HepG2 (cell line): ENCODE measurements around the gene GABBR2. TPM values are rescaled to one million over a fixed set of nuclear protein-coding genes. Genes with fewer than 3 reads are reported as not detected.

Source experiments
- ATAC-seq: fragments of 200-7000 bp; cut with Tn5 transposase; 3 replicates; pipeline ENCODE4 v1.9.1; 2020; ENCODE audit warnings: mild to moderate bottlenecking, moderate library complexity
- BruUV-seq: library from RNA; stranded (reverse); fragments of 400-500 nt; replicated peaks from 2 replicates; lab custom pipeline; 2021; lab: Mats Ljungman, UMichigan
- CTCF ChIA-PET: fragments of 300-600 bp; formaldehyde crosslinking; extraction: SDS; loops from one replicate; lab custom pipeline; 2021; ENCODE audit warnings: low total read pairs, inconsistent platforms, low intra/inter-chr PET ratio; lab: Yijun Ruan, JAX
- POLR2A ChIA-PET: fragments of 350-600 bp; sonication (Branson Sonifier 250); formaldehyde crosslinking; loops from one replicate; lab custom pipeline; 2020; ENCODE audit warnings: antibody characterized with exemption, inconsistent platforms; lab: Yijun Ruan, JAX
- DNase-seq: peaks from one replicate; pipeline ENCODE4 v3.0.0-alpha.2; 2015; ENCODE audit warnings: low spot score
- FAIRE-seq: peaks from 3 replicates; lab custom pipeline; 2011; peaks lifted over from hg19 to GRCh38; lab: Jason Lieb, UNC
- H2AFZ ChIP-seq: one replicate; pipeline ENCODE4 v1.6.1; 2011; ENCODE audit warnings: low read length, inconsistent platforms
- H3K27ac ChIP-seq: fragments of 300-600 bp; 3 replicates; pipeline ENCODE4 v1.8.0; 2011; ENCODE audit warnings: mixed run types, mild to moderate bottlenecking, mixed read lengths, low read length, inconsistent platforms; ENCODE audit not compliant: insufficient read depth; ENCODE audit errors: extremely low read length
- H3K27me3 ChIP-seq, 2 experiments: fragments of 200-600 bp in 1 of 2; 2 replicates in 1 of 2; 3 replicates in 1 of 2; pipeline versions ENCODE4 v1.6.0 to v1.8.0; 2011; ENCODE audit warnings: low read length in 2 of 2, mild to moderate bottlenecking in 2 of 2, moderate library complexity in 2 of 2, inconsistent platforms in 1 of 2; ENCODE audit not compliant: insufficient read depth in 2 of 2, control insufficient read depth in 1 of 2
- H3K36me3 ChIP-seq, 2 experiments: fragments of 200-600 bp in 1 of 2; replicated peaks in 1 of 2; 2 replicates in 1 of 2; 3 replicates in 1 of 2; pipeline versions ENCODE4 v1.5.1 to v1.8.0; 2011; ENCODE audit warnings: low read length in 2 of 2, inconsistent platforms in 1 of 2; ENCODE audit not compliant: insufficient read depth in 2 of 2, control insufficient read depth in 1 of 2
- H3K4me1 ChIP-seq: 2 replicates; pipeline ENCODE4 v1.5.1; 2012; ENCODE audit warnings: low read length, inconsistent platforms; ENCODE audit not compliant: insufficient read depth
- H3K4me2 ChIP-seq: 2 replicates; pipeline ENCODE4 v1.6.0; 2011; ENCODE audit warnings: low read depth, low read length, inconsistent platforms
- H3K4me3 ChIP-seq, 3 experiments: fragments of 200-600 bp in 1 of 3; sonication (generic), shearing (Covaris generic) in 1 of 3; replicated peaks in 1 of 3; 2 replicates each; pipeline ENCODE4 v1.5.1; 2011 to 2016; ENCODE audit warnings: low read length in 3 of 3, inconsistent platforms in 2 of 3, low read depth in 2 of 3, mild to moderate bottlenecking in 2 of 3, control low read depth in 1 of 3, mixed read lengths in 1 of 3; ENCODE audit not compliant: insufficient read depth in 1 of 3
- H3K79me2 ChIP-seq: one replicate; pipeline ENCODE4 v1.6.1; 2011; ENCODE audit warnings: low read length, inconsistent platforms; ENCODE audit not compliant: insufficient read depth
- H3K9ac ChIP-seq: 2 replicates; pipeline ENCODE4 v1.6.0; 2011; ENCODE audit warnings: mild to moderate bottlenecking, low read depth, low read length, inconsistent platforms; ENCODE audit not compliant: insufficient read depth
- H3K9me3 ChIP-seq: 2 replicates; pipeline ENCODE4 v1.5.1; 2012; ENCODE audit warnings: mild to moderate bottlenecking, low read length
- H4K20me1 ChIP-seq: 2 replicates; pipeline ENCODE4 v1.6.0; 2011; ENCODE audit warnings: inconsistent platforms, mild to moderate bottlenecking, low read length, moderate library complexity; ENCODE audit not compliant: insufficient read depth
- ARID2 ChIP-seq: sonication (generic); formaldehyde crosslinking; IDR thresholded peaks from 2 replicates; pipeline ENCODE4 v1.8.1; 2022; ENCODE audit warnings: mild to moderate bottlenecking, missing genetic modification reagents, borderline replicate concordance
- ARNT2 ChIP-seq: sonication (generic); formaldehyde crosslinking; IDR thresholded peaks from 2 replicates; pipeline ENCODE4 v1.8.0; 2022; ENCODE audit warnings: mild to moderate bottlenecking, low read depth, missing genetic modification reagents, moderate library complexity
- DPF2 ChIP-seq: sonication (generic); formaldehyde crosslinking; IDR thresholded peaks from 2 replicates; pipeline ENCODE4 v1.4.0; 2020; ENCODE audit warnings: mild to moderate bottlenecking, low read depth, missing genetic modification reagents, borderline replicate concordance
- FOXC1 ChIP-seq: sonication (generic); formaldehyde crosslinking; IDR thresholded peaks from 2 replicates; pipeline ENCODE4 v1.8.0; 2022; ENCODE audit warnings: mild to moderate bottlenecking, missing genetic modification reagents, borderline replicate concordance
- FOXM1 ChIP-seq: sonication (generic); formaldehyde crosslinking; IDR thresholded peaks from 2 replicates; pipeline ENCODE4 v1.5.0; 2020; ENCODE audit warnings: missing genetic modification reagents
- HIVEP1 ChIP-seq: sonication (generic); formaldehyde crosslinking; IDR thresholded peaks from 2 replicates; pipeline ENCODE4 v1.4.0; 2020; ENCODE audit warnings: mild to moderate bottlenecking, missing genetic modification reagents
- IRF1 ChIP-seq: sonication (generic); formaldehyde crosslinking; IDR thresholded peaks from 2 replicates; pipeline ENCODE4 v1.4.0; 2020; ENCODE audit warnings: low read depth, mild to moderate bottlenecking, missing genetic modification reagents
- LBX2 ChIP-seq: sonication (generic); formaldehyde crosslinking; IDR thresholded peaks from 2 replicates; pipeline ENCODE4 v1.5.0; 2020; ENCODE audit warnings: missing genetic modification reagents, mild to moderate bottlenecking, borderline replicate concordance
- MLLT10 ChIP-seq: sonication (generic); formaldehyde crosslinking; IDR thresholded peaks from 2 replicates; pipeline ENCODE4 v1.4.0; 2020; ENCODE audit warnings: missing genetic modification reagents
- NFIB ChIP-seq: sonication (generic); formaldehyde crosslinking; IDR thresholded peaks from 2 replicates; pipeline ENCODE4 v1.9.0; 2021; ENCODE audit warnings: missing genetic modification reagents, mild to moderate bottlenecking, borderline replicate concordance
- NR3C1 ChIP-seq: sonication (generic); formaldehyde crosslinking; IDR thresholded peaks from 2 replicates; pipeline ENCODE4 v1.4.0; 2020; ENCODE audit warnings: missing genetic modification reagents
- SSRP1 ChIP-seq: IDR thresholded peaks from 2 replicates; pipeline ENCODE4 v1.6.1; 2016; ENCODE audit warnings: control low read depth
- ZMYM3 ChIP-seq: sonication (generic); formaldehyde crosslinking; IDR thresholded peaks from 2 replicates; pipeline ENCODE4 v1.5.1; 2020; ENCODE audit warnings: mild to moderate bottlenecking, missing genetic modification reagents
- ZNF367 ChIP-seq: sonication (generic); formaldehyde crosslinking; IDR thresholded peaks from 2 replicates; pipeline ENCODE4 v1.4.0; 2020; ENCODE audit warnings: missing genetic modification reagents, borderline replicate concordance
- ZNF605 ChIP-seq: sonication (generic); formaldehyde crosslinking; IDR thresholded peaks from 2 replicates; pipeline ENCODE4 v1.8.0; 2022; ENCODE audit warnings: mild to moderate bottlenecking, missing genetic modification reagents
- ZNF766 ChIP-seq: sonication (generic); formaldehyde crosslinking; IDR thresholded peaks from 2 replicates; pipeline ENCODE4 v1.5.0; 2020; ENCODE audit warnings: missing genetic modification reagents, borderline replicate concordance
- WGBS: methylation state at CpG from one replicate; pipeline ENCODE4 v1.1.6; 2017; ENCODE audit warnings: low lambda C conversion rate; 5-methylcytosine and 5-hydroxymethylcytosine counted together
- in situ Hi-C: cut with HindIII; loops from 2 replicates; pipeline ENCODE4 v1.10.0; 2017; ENCODE audit warnings: low pct_unique_long_range_greater_than_20kb; ENCODE audit not compliant: extremely low pct_ligation_motif_present
- intact Hi-C: fragments of 100-400 bp; cut with micrococcal nuclease; formaldehyde crosslinking; loops from one replicate; pipeline ENCODE4 v1.10.0; 2022; ENCODE audit not compliant: unreplicated experiment
- polyA plus RNA-seq, 8 experiments: library from polyadenylated mRNA; depleted of rRNA in 3 of 8; stranded (reverse) in 7 of 8; unstranded in 1 of 8; fragments of >200 nt; fragmentation: Illumina TruSeq in 4 of 8; extraction: Trizol in 4 of 8; gene quantifications; 2 replicates each; pipeline versions ENCODE4 v1.2.1 to v1.2.3, GENCODE V29; 2011 to 2016; ENCODE audit warnings: low read depth in 4 of 8, missing spikeins in 1 of 8, mixed read lengths in 1 of 8; ENCODE audit not compliant: insufficient read depth in 1 of 8
- total RNA-seq, 5 experiments: library from RNA; depleted of rRNA; stranded (reverse); fragments of >200 nt; fragmentation: Illumina TruSeq; extraction: Trizol; gene quantifications; 2 replicates each; pipeline ENCODE4 v1.2.3, GENCODE V29; 2016; ENCODE audit warnings: low read depth in 1 of 5

The GABBR2 gene
- total and polyA plus RNA-seq, 2 of the 13 experiments (the other 11 are each of a cell fraction or from before 2014, with no cell fraction given), result 0.02 TPM; not detected in 1

GRCh38 chr9:98449871-98450270 is 258.9 kb downstream of the GABBR2 start:
- FAIRE-seq (no peak), ATAC-seq (no peak)
- in situ Hi-C loops, result no loop called here

More at GRCh38 chr9:98449871-98450270, 258.9 kb downstream of the GABBR2 start:
- no peak overlapping the region for H3K4me3 ChIP-seq
- no peaks in the 10 kb centered on the region for H3K79me2 ChIP-seq
- WGBS, result 44% methylated on average over 3 of the region's 3 CpGs
- H3K4me1 ChIP-seq, result no peaks in the 10 kb centered on the region
- no peak overlapping the region for H3K9ac ChIP-seq
- H3K27me3 ChIP-seq, result peaks cover 0 to 1% of the 10 kb centered on the region in 2 experiments; a peak in 1 of 5 replicates
- CTCF ChIA-PET, result no interaction called here
- intact Hi-C loops, result loop anchor here (1.0 to 5.0 kb wide), 2 partner anchors 18 to 1472 kb away; no protein-coding TSS in a partner anchor
- DNase-seq, result no peak
- no peak overlapping the region for H2AFZ ChIP-seq
- no peaks in the 10 kb centered on the region for H3K36me3 ChIP-seq
- no peak overlapping the region for H3K4me2 ChIP-seq
- no peaks in the 10 kb centered on the region for H4K20me1 ChIP-seq
- no peak overlapping the region for H3K27ac ChIP-seq
- TF ChIP-seq IRF1 (CRISPR knock-in tag) (no peak), ZMYM3 (CRISPR knock-in tag) (no peak), NFIB (no peak), FOXM1 (CRISPR knock-in tag) (no peak), ARNT2 (no peak), HIVEP1 (CRISPR knock-in tag) (no peak), ZNF605 (CRISPR knock-in tag) (no peak), ZNF367 (CRISPR knock-in tag) (no peak), LBX2 (CRISPR knock-in tag) (no peak), FOXC1 (no peak), MLLT10 (CRISPR knock-in tag) (no peak), SSRP1 (CRISPR knock-in tag) (no peak), DPF2 (CRISPR knock-in tag) (no peak), ARID2 (CRISPR knock-in tag) (no peak), ZNF766 (no peak), NR3C1 (CRISPR knock-in tag) (no peak)
- TF ChIP-seq, all 625 proteins: peak for 0
- POLR2A ChIA-PET, result no interaction called here
- no TSS peak for BruUV-seq
- no peaks in the 10 kb centered on the region for H3K9me3 ChIP-seq
